ENCODE measurements around the gene PCDH9. TPM values are rescaled to one million over a fixed set of nuclear protein-coding genes. Genes with fewer than 3 reads are reported as not detected.

PCDH9 gene
- total RNA-seq, 4 donors from 2014 or later, result 2.8 to 22.4 (median 12.9) TPM

GRCh38 chr13:67230404-67231288 is 510 bp upstream of the PCDH9 start:
- H3K27ac ChIP-seq, result peak overlapping the region; percentile 73 to 91 (median 76)
- no peaks in the 10 kb centered on the region for H3K9me3 ChIP-seq
- H3K36me3 ChIP-seq, result no peaks in the 10 kb centered on the region
- WGBS, 2 donors, result 1% methylated on average over 48 to 56 of the region's 86 CpGs
- peak overlapping the region; percentile 72 to 90 (median 81) for H3K4me3 ChIP-seq (replicated peaks in 1 of 3)
- DNase-seq, result peak; percentile 98 to 99
- intact Hi-C loops (cut with DNase I), result no loop called here
- no peaks in the 10 kb centered on the region for H3K27me3 ChIP-seq
- TF ChIP-seq POLR2A (IDR thresholded peaks at IDR 0.05) (peak in 1 of 2 donors; percentile 71), CTCF (IDR thresholded peaks at IDR 0.05) (no peak)
- H3K4me1 ChIP-seq, result no peaks in the 10 kb centered on the region

GRCh38 chr13:67228916-67229315 is 1.2 kb downstream of the PCDH9 start:
- H3K9me3 ChIP-seq, result no peaks in the 10 kb centered on the region
- H3K4me3 ChIP-seq (replicated peaks in 1 of 3), result peak overlapping the region in 1 of 3 donors; percentile 38
- DNase-seq, result no peak
- peaks cover 0 to 2% of the 10 kb centered on the region in 2 donors for H3K4me1 ChIP-seq
- intact Hi-C loops (cut with DNase I), result no loop called here
- H3K27ac ChIP-seq, result no peak overlapping the region
- no peaks in the 10 kb centered on the region for H3K36me3 ChIP-seq
- no peaks in the 10 kb centered on the region for H3K27me3 ChIP-seq
- TF ChIP-seq CTCF (IDR thresholded peaks at IDR 0.05) (no peak), POLR2A (IDR thresholded peaks at IDR 0.05) (no peak)
- 22 to 25% methylated on average over 6 of the region's 6 CpGs for WGBS, 2 donors

GRCh38 chr13:67228031-67228430 is 2.1 kb downstream of the PCDH9 start:
- Histone ChIP-seq H3K4me3 (replicated peaks in 1 of 3) (no peak overlapping the region), H3K27ac (no peak overlapping the region), H3K9me3 (no peaks in the 10 kb centered on the region), H3K4me1 (peaks cover 0 to 6% of the 10 kb centered on the region in 2 donors), H3K27me3 (no peaks in the 10 kb centered on the region), H3K36me3 (no peaks in the 10 kb centered on the region)
- WGBS, 2 donors, result 95% methylated on average over 3 of the region's 3 CpGs
- no peak for DNase-seq
- TF ChIP-seq POLR2A (IDR thresholded peaks at IDR 0.05) (no peak), CTCF (IDR thresholded peaks at IDR 0.05) (no peak)
- intact Hi-C loops (cut with DNase I), result no loop called here

GRCh38 chr13:67227131-67227983 is 2.8 kb downstream of the PCDH9 start:
- no peaks in the 10 kb centered on the region for H3K27me3 ChIP-seq
- no peak overlapping the region for H3K27ac ChIP-seq
- H3K4me1 ChIP-seq, result peaks cover 0 to 8% of the 10 kb centered on the region in 2 donors
- H3K9me3 ChIP-seq, result no peaks in the 10 kb centered on the region
- WGBS, 2 donors, result 95 to 96% methylated on average over 12 of the region's 12 CpGs
- no peak for DNase-seq
- no peak overlapping the region for H3K4me3 ChIP-seq (replicated peaks in 1 of 3)
- H3K36me3 ChIP-seq, result no peaks in the 10 kb centered on the region
- TF ChIP-seq POLR2A (IDR thresholded peaks at IDR 0.05), result no peak
- TF ChIP-seq CTCF (IDR thresholded peaks at IDR 0.05), result no peak
- intact Hi-C loops (cut with DNase I), result no loop called here

Measured in thyroid gland (tissue), 4 donors.